ENCODE results near the gene SIDT2. TPM values are rescaled to one million over a fixed set of nuclear protein-coding genes. Genes with fewer than 3 reads are reported as not detected.
A peak's percentile ranks its signal among the peaks of the same experiment; 100 is the strongest.

The SIDT2 gene
- total RNA-seq, 4 donors from 2014 or later = 6.4 to 91.3 (median 28.7) TPM

DNA sequence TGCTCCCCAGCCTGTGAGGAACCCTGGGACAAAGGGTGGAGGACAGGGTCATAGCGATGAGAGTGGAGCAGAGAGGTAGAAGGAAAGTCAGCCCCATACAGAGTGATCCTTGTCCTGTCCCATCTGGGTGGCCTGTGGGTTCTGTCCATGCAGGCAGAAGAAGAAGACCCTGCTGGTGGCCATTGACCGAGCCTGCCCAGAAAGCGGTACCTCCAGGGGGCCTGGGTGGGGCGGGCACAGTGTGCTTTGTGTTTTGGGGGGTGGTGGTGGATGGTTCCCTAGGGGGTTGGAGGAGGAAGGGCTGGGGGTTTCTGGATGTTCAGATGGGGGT is 7.9 kb downstream of the SIDT2 start:
- Histone ChIP-seq H3K4me1 (peaks cover 0 to 2% of the 10 kb centered on the region in 2 donors), H3K27ac (no peak overlapping the region), H3K4me3 (no peak overlapping the region), H3K27me3 (no peaks in the 10 kb centered on the region), H3K9me3 (no peaks in the 10 kb centered on the region), H3K36me3 (no peaks in the 10 kb centered on the region)
- intact Hi-C loops (cut with DNase I; ENCODE audit: low total_unique reads) = no loop called here
- TF ChIP-seq, protein P1, sequence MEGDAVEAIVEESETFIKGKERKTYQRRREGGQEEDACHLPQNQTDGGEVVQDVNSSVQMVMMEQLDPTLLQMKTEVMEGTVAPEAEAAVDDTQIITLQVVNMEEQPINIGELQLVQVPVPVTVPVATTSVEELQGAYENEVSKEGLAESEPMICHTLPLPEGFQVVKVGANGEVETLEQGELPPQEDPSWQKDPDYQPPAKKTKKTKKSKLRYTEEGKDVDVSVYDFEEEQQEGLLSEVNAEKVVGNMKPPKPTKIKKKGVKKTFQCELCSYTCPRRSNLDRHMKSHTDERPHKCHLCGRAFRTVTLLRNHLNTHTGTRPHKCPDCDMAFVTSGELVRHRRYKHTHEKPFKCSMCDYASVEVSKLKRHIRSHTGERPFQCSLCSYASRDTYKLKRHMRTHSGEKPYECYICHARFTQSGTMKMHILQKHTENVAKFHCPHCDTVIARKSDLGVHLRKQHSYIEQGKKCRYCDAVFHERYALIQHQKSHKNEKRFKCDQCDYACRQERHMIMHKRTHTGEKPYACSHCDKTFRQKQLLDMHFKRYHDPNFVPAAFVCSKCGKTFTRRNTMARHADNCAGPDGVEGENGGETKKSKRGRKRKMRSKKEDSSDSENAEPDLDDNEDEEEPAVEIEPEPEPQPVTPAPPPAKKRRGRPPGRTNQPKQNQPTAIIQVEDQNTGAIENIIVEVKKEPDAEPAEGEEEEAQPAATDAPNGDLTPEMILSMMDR (IDR thresholded peaks at IDR 0.05) = no peak
- no peak for TF ChIP-seq POLR2A (IDR thresholded peaks at IDR 0.05)
- peak in 1 of 2 donors; percentile 11 for DNase-seq

DNA sequence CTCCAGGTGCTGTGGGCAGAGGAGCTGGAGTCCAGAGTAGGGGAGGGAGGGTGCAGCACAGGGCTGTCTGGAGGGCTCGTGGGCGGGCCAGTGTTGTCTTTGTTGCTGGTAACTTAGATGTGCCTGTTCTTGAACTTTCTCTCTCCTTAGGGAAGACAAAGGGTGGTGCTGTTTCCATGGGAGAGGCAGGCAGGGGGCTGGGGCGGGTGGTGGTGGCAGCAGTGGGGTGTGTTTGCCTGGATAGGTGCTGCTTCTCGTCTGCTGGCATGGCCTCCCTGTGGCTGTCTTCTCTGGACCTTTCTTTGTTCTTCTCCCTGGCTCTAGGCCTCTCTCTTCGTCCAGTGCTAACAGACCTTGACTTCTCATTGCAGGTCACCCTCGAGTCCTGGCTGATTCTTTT is 8.5 kb downstream of the SIDT2 start:
- peak in 1 of 2 donors; percentile 9 for DNase-seq
- intact Hi-C loops (cut with DNase I; ENCODE audit: low total_unique reads) = no loop called here

DNA sequence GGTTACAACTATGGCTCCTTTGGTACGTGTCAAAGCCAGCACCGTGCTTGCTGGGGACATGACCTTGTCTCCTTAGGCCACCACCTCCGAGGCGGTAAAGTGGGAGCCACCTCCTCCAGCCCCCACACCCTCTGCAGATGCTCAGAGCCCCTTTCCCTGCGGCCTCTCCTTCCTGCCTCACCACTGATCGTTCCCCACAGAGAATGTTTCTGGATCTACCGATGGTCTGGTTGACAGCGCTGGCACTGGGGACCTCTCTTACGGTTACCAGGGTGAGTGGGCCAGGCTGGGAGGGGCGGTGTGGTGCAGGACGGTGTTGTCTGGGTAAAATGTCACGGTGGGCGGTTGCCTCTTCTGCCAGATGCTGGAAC is 8.9 kb downstream of the SIDT2 start:
- intact Hi-C loops (cut with DNase I; ENCODE audit: low total_unique reads) = no loop called here
- DNase-seq = peak in 1 of 2 donors; percentile 14
- Histone ChIP-seq H3K36me3 (no peaks in the 10 kb centered on the region), H3K4me1 (no peaks in the 10 kb centered on the region), H3K9me3 (no peaks in the 10 kb centered on the region), H3K27ac (no peak overlapping the region), H3K4me3 (no peak overlapping the region), H3K27me3 (no peaks in the 10 kb centered on the region)
- TF ChIP-seq, protein P1 (IDR thresholded peaks at IDR 0.05) = no peak
- no peak for TF ChIP-seq POLR2A (IDR thresholded peaks at IDR 0.05)

More for the DNA sequence above, 8.5 kb downstream of the SIDT2 start:
- H3K36me3 ChIP-seq = no peaks in the 10 kb centered on the region
- TF ChIP-seq, protein P1 (IDR thresholded peaks at IDR 0.05) = no peak
- no peak for TF ChIP-seq POLR2A (IDR thresholded peaks at IDR 0.05)
- no peak overlapping the region for H3K4me3 ChIP-seq
- H3K4me1 ChIP-seq = no peaks in the 10 kb centered on the region
- H3K27ac ChIP-seq = no peak overlapping the region
- H3K27me3 ChIP-seq = no peaks in the 10 kb centered on the region
- H3K9me3 ChIP-seq = no peaks in the 10 kb centered on the region

DNA sequence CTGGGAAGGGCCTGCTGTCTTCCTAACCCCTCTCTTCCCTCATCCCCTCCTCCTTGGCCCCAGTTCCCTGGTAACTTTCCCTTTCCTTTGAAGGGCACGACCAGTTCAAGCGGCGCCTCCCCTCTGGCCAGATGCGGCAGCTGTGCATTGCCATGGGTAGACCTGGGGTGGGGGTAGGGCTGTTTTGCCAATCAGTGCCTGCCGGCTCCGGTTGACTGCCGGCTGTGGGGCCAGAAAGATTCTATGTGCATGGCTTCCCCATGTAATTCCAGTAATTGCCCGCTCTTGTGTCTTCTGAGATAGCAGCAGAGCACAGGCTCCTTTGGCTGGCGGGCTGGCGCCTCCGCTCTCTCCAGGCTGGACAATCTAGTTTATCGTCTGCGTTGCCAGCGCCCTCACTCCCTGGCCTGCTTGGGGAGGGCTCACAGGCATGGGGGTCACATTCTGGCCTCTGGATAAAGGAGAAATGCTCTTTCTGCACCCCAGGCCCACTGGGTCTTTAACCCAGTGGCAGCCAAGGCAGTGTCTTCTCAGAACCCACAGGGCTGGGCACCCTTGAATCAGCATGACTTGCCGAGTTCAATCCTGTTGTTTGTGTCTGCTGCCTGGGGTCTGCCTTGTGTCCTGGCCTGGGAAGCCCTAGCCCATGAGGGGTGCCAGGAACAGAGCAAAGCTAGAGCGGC is 9.4 kb downstream of the SIDT2 start:
- no peaks in the 10 kb centered on the region for H3K27me3 ChIP-seq
- TF ChIP-seq, protein P1 (IDR thresholded peaks at IDR 0.05) = no peak
- no peak for TF ChIP-seq POLR2A (IDR thresholded peaks at IDR 0.05)
- no peak overlapping the region for H3K27ac ChIP-seq
- peak; percentile 12 to 13 for DNase-seq
- no peaks in the 10 kb centered on the region for H3K36me3 ChIP-seq
- H3K4me3 ChIP-seq = no peak overlapping the region
- intact Hi-C loops (cut with DNase I; ENCODE audit: low total_unique reads) = no loop called here
- H3K4me1 ChIP-seq = no peaks in the 10 kb centered on the region
- no peaks in the 10 kb centered on the region for H3K9me3 ChIP-seq

DNA sequence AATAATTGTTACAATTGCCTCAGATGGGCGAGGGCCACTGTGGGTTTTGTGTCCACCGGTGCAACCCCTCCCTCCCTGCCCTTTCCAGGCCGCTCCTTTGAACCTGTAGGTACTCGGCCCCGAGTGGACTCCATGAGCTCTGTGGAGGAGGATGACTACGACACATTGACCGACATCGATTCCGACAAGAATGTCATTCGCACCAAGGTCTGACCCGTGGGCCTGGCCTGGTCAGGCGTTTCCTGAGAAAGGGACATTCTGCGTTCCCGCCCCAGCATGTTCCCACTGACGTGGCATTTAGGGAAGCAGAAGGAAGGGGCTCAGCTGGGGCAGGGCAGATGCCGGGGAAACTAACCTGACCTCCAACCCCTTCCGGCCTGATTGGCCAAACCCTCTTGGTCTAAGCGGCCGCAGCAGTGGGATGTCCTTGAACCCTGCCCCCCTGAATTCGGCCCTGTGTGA is 10.1 kb downstream of the SIDT2 start:
- TF ChIP-seq, protein P1 (IDR thresholded peaks at IDR 0.05) = no peak
- no peak for TF ChIP-seq POLR2A (IDR thresholded peaks at IDR 0.05)
- Histone ChIP-seq H3K36me3 (no peaks in the 10 kb centered on the region), H3K27ac (no peak overlapping the region), H3K4me1 (no peaks in the 10 kb centered on the region), H3K27me3 (no peaks in the 10 kb centered on the region), H3K9me3 (no peaks in the 10 kb centered on the region), H3K4me3 (no peak overlapping the region)
- DNase-seq = peak in 1 of 2 donors; percentile 11
- intact Hi-C loops (cut with DNase I; ENCODE audit: low total_unique reads) = no loop called here

All from uterus (tissue), 4 donors.